ENCODE data around the gene SLCO2B1.

Gene SLCO2B1

DNA sequence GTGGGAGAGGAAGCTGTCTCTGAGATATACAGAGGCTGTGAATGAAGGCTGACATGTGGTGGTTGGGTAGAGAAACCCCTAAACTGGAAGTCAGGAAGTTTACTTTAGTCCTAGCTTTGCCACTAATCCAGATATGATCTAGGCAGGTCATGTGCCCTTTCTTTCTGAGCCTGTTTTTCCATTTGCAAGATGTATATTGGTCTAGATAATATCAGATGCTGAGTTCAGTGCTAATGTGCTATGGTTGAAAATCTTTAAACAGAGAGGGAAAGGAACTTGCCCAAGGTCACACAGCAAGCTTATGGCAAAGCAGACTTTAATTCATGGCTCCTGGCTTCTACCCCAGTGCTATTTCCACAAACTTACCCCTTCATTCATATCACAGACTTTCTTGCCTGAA lies 63.9 kb downstream of the SLCO2B1 start:
- Histone ChIP-seq H3K4me3 (replicated peaks; ENCODE audit: low read depth, low read length) (no peak overlapping the region), H3K27me3 (replicated peaks; ENCODE audit: control insufficient read depth, insufficient read depth, low read length) (no peaks in the 10 kb centered on the region; the same call in 1 of the 2 replicates), H3K36me3 (ENCODE audit: control insufficient read depth, insufficient read depth, low read length) (no peaks in the 10 kb centered on the region)
- TF ChIP-seq, protein P1, sequence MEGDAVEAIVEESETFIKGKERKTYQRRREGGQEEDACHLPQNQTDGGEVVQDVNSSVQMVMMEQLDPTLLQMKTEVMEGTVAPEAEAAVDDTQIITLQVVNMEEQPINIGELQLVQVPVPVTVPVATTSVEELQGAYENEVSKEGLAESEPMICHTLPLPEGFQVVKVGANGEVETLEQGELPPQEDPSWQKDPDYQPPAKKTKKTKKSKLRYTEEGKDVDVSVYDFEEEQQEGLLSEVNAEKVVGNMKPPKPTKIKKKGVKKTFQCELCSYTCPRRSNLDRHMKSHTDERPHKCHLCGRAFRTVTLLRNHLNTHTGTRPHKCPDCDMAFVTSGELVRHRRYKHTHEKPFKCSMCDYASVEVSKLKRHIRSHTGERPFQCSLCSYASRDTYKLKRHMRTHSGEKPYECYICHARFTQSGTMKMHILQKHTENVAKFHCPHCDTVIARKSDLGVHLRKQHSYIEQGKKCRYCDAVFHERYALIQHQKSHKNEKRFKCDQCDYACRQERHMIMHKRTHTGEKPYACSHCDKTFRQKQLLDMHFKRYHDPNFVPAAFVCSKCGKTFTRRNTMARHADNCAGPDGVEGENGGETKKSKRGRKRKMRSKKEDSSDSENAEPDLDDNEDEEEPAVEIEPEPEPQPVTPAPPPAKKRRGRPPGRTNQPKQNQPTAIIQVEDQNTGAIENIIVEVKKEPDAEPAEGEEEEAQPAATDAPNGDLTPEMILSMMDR (IDR thresholded peaks at IDR 0.05; ENCODE audit: insufficient read depth, low read length, poor library complexity, severe bottlenecking), result no peak
- no peak for DNase-seq (ENCODE audit: extremely low read depth, insufficient read length)

DNA sequence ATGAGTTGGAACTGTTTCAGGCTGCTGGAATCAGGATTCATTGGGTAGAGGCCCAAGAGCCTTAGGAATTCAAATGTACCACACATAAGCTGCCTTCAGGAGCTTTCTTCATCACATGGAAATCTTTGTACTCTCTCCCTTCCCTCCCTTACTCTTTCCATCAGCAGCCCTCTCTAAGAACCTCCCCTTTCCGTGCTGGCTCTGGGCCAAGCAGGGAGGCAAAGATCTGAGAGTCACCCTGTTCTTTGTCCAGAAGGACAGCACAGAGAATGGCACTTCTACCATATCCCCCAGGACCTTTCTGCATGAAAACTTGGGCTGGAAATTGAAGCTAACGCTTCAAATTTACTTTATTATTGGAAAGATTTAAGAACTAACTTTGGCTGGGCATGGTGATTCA lies 69.0 kb downstream of the SLCO2B1 start:
- H3K36me3 ChIP-seq (ENCODE audit: control insufficient read depth, insufficient read depth, low read length), result no peaks in the 10 kb centered on the region
- no peak for DNase-seq (ENCODE audit: extremely low read depth, insufficient read length)
- H3K4me3 ChIP-seq (replicated peaks; ENCODE audit: low read depth, low read length), result no peak overlapping the region
- TF ChIP-seq, protein P1 (IDR thresholded peaks at IDR 0.05; ENCODE audit: insufficient read depth, low read length, poor library complexity, severe bottlenecking), result no peak
- H3K27me3 ChIP-seq (replicated peaks; ENCODE audit: control insufficient read depth, insufficient read depth, low read length), result no peaks in the 10 kb centered on the region; the same call in 1 of the 2 replicates

DNA sequence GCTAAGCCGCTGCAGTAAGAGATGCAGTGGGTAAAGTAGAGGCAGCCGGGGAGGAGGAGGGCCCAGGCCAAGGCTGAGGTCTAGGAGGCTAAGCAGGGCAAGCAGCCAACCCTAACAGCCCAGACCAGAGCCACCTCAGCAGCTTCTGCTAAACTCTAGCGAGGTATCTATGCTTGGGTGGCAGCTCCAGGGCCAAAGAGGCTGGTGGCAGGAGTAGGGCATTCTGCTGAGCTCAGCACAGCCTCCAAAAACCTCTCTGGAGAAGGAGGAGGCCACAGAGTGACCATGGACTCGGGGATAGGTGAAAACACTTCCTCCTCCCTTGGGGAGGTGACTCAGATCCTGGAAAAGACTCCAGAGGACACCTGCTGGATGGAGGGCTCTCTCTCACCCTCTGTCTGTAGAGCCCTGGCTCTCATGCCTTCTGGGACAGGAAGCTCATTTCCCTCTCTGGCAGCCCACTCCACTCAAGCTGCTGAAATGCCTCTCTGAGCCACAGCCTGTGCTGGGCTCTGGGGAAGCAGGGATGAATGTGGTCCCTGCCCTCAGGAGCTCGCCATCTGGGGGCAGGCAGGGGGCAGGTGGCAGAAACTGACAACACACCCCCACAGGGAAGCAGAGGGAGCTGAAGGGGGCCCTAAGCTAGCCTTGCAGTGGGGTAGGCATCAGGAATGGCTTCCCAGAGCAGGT lies 73.2 kb downstream of the SLCO2B1 start:
- TF ChIP-seq, protein P1 (IDR thresholded peaks at IDR 0.05; ENCODE audit: insufficient read depth, low read length, poor library complexity, severe bottlenecking), result no peak
- DNase-seq (ENCODE audit: extremely low read depth, insufficient read length), result no peak
- Histone ChIP-seq H3K36me3 (ENCODE audit: control insufficient read depth, insufficient read depth, low read length) (no peaks in the 10 kb centered on the region), H3K27me3 (replicated peaks; ENCODE audit: control insufficient read depth, insufficient read depth, low read length) (no peaks in the 10 kb centered on the region; the same call in 1 of the 2 replicates), H3K4me3 (replicated peaks; ENCODE audit: low read depth, low read length) (no peak overlapping the region)

DNA sequence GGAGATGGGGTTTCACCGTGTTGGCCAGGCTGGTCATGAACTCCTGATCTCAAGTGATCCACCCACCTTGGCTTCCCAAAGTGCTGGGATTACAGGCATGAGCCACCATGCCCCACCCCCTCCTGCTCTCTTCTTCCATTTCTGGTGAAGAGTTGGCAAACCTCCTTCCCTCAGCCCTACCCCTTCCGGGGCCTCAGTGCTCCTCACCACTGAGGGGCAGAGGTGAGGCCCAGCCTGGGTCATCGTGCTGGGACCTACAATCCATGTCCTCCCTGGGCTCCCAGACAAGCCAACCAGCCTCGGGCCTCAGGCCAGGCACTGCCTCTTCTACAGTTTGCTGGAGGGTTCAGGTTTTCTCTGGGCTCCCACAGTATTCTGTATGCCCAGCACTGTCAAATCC lies 74.9 kb downstream of the SLCO2B1 start:
- no peak for DNase-seq (ENCODE audit: extremely low read depth, insufficient read length)
- Histone ChIP-seq H3K4me3 (replicated peaks; ENCODE audit: low read depth, low read length) (no peak overlapping the region), H3K27me3 (replicated peaks; ENCODE audit: control insufficient read depth, insufficient read depth, low read length) (no peaks in the 10 kb centered on the region; the same call in 1 of the 2 replicates), H3K36me3 (ENCODE audit: control insufficient read depth, insufficient read depth, low read length) (no peaks in the 10 kb centered on the region)
- TF ChIP-seq, protein P1 (IDR thresholded peaks at IDR 0.05; ENCODE audit: insufficient read depth, low read length, poor library complexity, severe bottlenecking), result no peak

DNA sequence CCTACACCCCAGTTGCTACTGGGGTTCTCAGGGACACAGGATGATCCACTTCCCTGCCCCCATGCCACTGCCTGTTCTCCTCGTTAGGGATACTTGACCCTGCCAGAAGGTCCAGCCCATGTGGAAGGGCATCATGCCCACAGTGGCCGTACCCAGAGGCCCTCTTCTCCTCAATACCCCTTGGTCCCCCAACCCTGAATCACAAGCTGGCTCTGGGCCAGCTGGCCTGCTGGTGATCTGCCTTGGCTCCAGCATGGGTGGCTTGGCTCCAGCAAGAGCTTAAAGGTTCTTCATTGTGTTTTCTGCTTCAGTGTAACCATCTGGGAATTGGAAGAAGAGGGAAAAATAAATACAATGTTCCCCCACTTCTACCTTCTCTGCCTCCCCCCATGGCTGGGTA lies 78.6 kb downstream of the SLCO2B1 start:
- Histone ChIP-seq H3K27me3 (replicated peaks; ENCODE audit: control insufficient read depth, insufficient read depth, low read length) (no peaks in the 10 kb centered on the region), H3K36me3 (ENCODE audit: control insufficient read depth, insufficient read depth, low read length) (no peaks in the 10 kb centered on the region), H3K4me3 (replicated peaks; ENCODE audit: low read depth, low read length) (no peak overlapping the region)
- no peak for DNase-seq (ENCODE audit: extremely low read depth, insufficient read length)
- TF ChIP-seq, protein P1 (IDR thresholded peaks at IDR 0.05; ENCODE audit: insufficient read depth, low read length, poor library complexity, severe bottlenecking), result no peak

Data from GM06990 (cell line).